ENCODE data around the gene LRRC53. TPM values are rescaled to one million over a fixed set of nuclear protein-coding genes. Genes with fewer than 3 reads are reported as not detected.
A peak's percentile ranks its signal among the peaks of the same experiment; 100 is the strongest.

The LRRC53 gene
- total and polyA plus RNA-seq, 2 of the 4 experiments (the other 2 are of a cell fraction) = not detected

DNA sequence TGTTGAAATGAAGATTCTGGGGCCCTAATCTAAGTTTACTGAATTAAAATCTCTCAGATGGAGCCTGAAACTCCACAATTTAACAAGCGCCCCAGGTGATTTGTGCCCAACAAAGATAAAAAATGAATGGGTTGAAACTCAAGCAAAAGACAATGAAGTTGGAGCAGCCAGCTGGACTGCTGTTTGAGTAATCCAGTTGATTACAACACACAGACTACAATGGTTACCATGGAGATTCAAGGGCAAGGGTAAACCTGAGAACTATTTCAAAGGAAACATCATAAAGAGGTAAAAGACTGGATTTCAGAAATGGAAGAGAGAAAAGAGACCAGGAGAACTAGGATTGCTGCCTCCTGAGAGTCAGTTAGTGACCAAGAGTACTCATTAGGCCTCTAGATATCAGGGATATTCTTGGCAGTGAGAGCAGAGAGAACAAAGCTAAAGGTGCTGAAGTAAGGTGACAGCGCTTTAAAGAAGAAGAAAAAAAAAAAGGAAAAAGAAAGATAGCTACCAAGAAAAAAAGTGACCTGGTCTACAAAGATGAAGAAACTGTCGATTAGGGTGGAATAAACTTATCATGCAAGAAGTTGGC lies 44.5 kb downstream of the LRRC53 start:
- H3K4me1 ChIP-seq (ENCODE audit: control insufficient read depth, insufficient read depth, low read length) = peaks cover 6% of the 10 kb centered on the region; the same call in 1 of the 2 replicates
- peak overlapping the region; percentile 49; the same call in 1 of the 2 replicates for H3K18ac ChIP-seq (ENCODE audit: low read depth, low read length)
- no peak overlapping the region for H4K8ac ChIP-seq (ENCODE audit: low read depth in 2 of 2, low read length in 2 of 2)
- H3K9ac ChIP-seq (ENCODE audit: low read depth, low read length) = no peak overlapping the region
- POLR2A ChIA-PET (ENCODE audit: unreplicated experiment) = no interaction called here
- H2AFZ ChIP-seq (replicated peaks; ENCODE audit: low read length, poor library complexity) = no peak overlapping the region
- no peak overlapping the region for H2BK20ac ChIP-seq (ENCODE audit: low read depth, low read length)
- no peaks in the 10 kb centered on the region for H3K9me3 ChIP-seq (ENCODE audit: control insufficient read depth, insufficient read depth, low read length)
- H3K23ac ChIP-seq (ENCODE audit: low read depth, low read length) = no peak overlapping the region
- BruUV-seq (replicated peaks) = no TSS peak
- no peak overlapping the region for H2AK9ac ChIP-seq (replicated peaks; ENCODE audit: low read depth, low read length, poor library complexity)
- dilution Hi-C loops (cut with HindIII; ENCODE audit: low sequenced_read_pairs, unreplicated experiment) = no loop called here
- no peak overlapping the region for H3K14ac ChIP-seq (replicated peaks; ENCODE audit: low read depth, low read length)
- no peaks in the 10 kb centered on the region for H3K36me3 ChIP-seq (ENCODE audit: control insufficient read depth, insufficient read depth, low read length)
- H2BK5ac ChIP-seq (ENCODE audit: low read depth, low read length, poor library complexity, severe bottlenecking) = no peak overlapping the region
- no peak overlapping the region for H3K4me2 ChIP-seq (ENCODE audit: low read depth, low read length)
- H2BK15ac ChIP-seq (ENCODE audit: low read depth, low read length) = 0 out of 3 replicates have a peak overlapping the region, but pooled peaks have one; percentile 9
- intact Hi-C loops (cut with micrococcal nuclease) = loop anchor here (2.0 to 10.0 kb wide), 2 partner anchors 263 to 627 kb away; no protein-coding TSS in a partner anchor
- no peak overlapping the region for H4K91ac ChIP-seq (ENCODE audit: insufficient read depth, low read depth, low read length)
- no peaks in the 10 kb centered on the region for H4K20me1 ChIP-seq (ENCODE audit: insufficient read depth, low read length)
- H3K4ac ChIP-seq (ENCODE audit: low read depth, low read length) = no peak overlapping the region
- no peak overlapping the region for H2BK120ac ChIP-seq (ENCODE audit: low read depth, low read length)
- no peak overlapping the region for H3K27ac ChIP-seq (ENCODE audit: insufficient read depth, low read length)
- 100% methylated on average over 1 of the region's 3 CpGs; no CpG with 5 or more reads in 1 of the 2 experiments for WGBS, 2 experiments (ENCODE audit: extremely low coverage in 2 of 2, insufficient read length in 1 of 2)
- H3K56ac ChIP-seq (ENCODE audit: extremely low read depth, insufficient read depth, low read length) = no peak overlapping the region
- H2AK5ac ChIP-seq (ENCODE audit: low read depth, low read length) = no peak overlapping the region
- ATAC-seq (ENCODE audit: low read depth) = no peak
- no peak overlapping the region; the same call in 1 of the 2 replicates for H4K5ac ChIP-seq (ENCODE audit: low read depth, low read length)
- peak; percentile 23 for DNase-seq
- H3K79me1 ChIP-seq (ENCODE audit: low read depth in 1 of 2, low read length in 2 of 2) = no peaks in the 10 kb centered on the region
- in situ Hi-C loops (cut with MboI; ENCODE audit: low sequenced_read_pairs) = no loop called here
- H3K27me3 ChIP-seq (ENCODE audit: control insufficient read depth, insufficient read depth, low read length) = no peaks in the 10 kb centered on the region
- H3K9me1 ChIP-seq (ENCODE audit: insufficient read depth, low read length) = no peaks in the 10 kb centered on the region
- TF ChIP-seq CEBPB (IDR thresholded peaks at IDR 0.05; ENCODE audit: low read depth, low read length) (peak; percentile 42; the same call in 1 of the 2 replicates), RAD21 (IDR thresholded peaks at IDR 0.05; ENCODE audit: low read length) (no peak)
- no peak overlapping the region for H3K4me3 ChIP-seq (ENCODE audit: insufficient read depth, low read depth, low read length)
- CTCF ChIA-PET = interaction anchor here (0.9 to 1.9 kb wide), 2 partner anchors 263 to 266 kb away, joined by 3 to 5 read pairs; partner anchors contain the start of gene TYW3
